Inflammatory macrophage treated with lipopolysaccharide for 4 hours (primary cell): ENCODE measurements around the gene DMGDH.
A peak's percentile ranks its signal among the peaks of the same experiment; 100 is the strongest.

Experiments used
- DNase-seq: peaks from one replicate; pipeline ENCODE4 v3.0.0-alpha.2; 2020

DMGDH gene

GRCh38 chr5:79069488-79070349 is at the start of gene DMGDH, which contains the start of gene BHMT2:
DMGDH (minus strand) TSS chr5:79069674; CDS start chr5:79069620, 54 bp downstream.
BHMT2 (plus strand) TSS chr5:79069767; CDS start chr5:79069783, 16 bp downstream.
- DNase-seq: no peak

DNA sequence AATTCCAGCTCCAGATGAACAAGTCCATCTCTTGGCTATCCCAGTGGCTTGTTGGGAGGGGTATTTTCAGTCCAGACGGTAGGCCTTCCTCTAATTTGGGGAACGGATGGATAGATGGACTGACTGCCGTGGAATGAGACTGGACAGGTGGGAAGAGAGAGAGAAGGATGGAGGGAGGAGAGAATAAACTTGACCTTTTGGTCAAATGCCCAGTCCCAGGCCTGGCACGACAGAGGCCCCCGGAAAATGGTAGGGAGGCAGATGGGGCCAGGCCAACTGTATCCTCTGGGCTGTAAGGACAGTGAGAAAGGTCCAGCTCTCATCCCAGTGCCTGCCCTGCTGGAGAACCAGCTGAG is 43.2 kb upstream of the DMGDH start:
- DNase-seq: no peak

DNA sequence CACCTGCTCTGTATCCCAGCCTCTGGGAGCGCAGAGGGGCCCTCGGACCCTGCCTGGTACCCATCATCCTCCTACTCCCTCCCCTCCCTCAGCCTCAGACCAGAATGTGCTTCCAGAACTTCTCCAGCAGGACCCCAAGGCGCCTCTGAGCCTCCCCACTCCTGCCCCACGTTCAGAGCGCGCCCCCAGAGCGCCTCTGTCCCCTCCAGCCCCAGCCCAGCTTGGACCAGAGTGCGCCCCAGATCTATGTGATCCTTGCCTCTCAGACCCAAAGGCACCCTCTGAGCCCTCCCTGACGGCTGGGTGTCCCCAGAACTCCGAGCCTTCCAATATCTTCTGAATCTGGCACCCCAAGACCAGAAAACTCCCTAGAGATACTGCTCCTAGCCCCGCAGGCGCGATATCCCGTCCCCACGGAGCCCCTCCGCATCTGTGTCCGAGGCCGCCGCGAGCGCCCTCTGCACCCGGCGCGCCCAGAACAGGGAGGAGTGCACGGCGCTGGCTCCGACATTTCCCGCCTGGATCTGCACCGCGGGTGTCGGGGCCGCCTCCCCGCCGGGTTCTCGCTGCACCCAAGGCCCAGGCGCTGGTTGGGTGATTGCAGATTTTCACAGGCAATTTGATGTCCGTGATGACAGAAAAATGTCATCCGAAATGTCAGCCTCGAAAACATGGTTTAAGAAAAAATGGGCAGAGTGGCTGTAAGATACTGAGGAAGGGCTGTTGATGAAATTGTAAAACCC is 42.7 kb upstream of the DMGDH start:
- DNase-seq: no peak

DNA sequence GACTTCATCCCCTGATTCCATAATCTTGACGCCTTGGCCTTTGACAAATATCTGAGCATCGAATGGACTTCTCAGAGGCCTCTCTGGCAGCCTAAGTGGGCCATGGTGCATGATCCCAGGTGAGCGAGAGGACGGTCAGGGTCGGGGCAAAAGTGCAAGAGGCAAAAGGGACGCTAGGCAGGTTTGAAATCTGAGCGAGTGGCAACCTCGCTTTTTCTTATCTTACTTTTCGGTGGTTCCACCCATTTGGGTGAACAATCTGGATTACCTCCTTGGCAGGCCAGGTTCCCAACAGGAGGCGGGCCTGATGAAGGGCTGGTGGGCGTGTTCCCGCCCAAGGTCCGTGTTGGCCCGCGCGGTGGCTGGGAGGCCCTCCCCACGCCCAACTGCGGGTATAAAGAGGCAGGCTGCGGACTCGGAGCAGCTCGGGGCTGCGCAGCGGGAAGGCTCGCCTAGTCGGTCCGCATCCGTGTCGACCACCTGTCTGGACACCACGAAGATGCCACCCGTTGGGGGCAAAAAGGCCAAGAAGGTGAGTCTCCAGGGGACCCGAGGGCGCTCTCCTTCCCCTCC is 42.0 kb upstream of the DMGDH start, which contains the start of gene BHMT:
Gene BHMT, plus strand, starts transcription at position 423 of the 573 bp plus-strand sequence. Its CDS starts 77 bp downstream, at position 500.
- no peak for DNase-seq

DNA sequence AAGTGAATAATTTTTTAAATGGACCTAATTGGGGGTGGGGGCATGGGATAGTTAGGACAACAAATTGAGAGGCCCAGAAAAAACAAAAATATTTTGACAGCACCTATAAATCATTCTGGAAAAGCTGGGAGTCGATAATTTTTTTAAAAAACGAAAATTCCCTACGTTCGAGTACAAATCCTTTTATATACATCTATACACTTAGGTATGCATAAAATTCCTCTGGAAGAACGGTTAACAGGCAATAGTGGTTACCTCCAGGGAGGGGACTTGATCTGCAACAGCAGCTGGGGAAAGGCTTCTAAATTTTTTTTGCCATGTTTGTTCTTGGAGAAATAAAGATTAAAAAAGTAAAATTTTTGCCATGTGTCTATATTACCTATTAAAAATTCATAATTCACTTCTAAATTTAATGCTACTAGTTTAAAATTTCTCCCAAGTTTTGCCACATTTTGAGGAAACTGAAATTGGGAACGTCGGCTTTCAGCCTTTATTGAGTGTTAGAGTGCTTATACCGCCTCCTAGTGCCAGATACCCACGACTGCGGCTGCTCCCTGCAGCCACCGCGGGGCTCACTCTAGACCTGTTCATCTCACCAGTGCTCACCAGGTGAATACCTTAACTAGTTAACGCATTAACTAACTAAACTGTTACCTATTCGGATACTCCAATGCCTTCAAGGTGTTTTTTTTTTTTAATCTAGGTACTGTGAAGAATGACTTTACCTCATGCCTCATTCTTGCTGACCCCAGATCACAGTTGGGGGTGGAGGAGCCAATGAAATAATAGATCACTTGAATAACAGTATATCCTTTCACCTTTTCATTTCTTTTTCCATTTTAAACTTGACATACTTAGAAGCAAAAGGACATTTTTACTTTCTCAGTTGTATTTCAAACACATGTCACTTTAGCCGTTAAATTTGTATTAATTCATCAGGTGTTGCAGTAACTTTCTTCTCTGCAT is 40.3 kb upstream of the DMGDH start:
- DNase-seq: peak; percentile 58

- no peak for DNase-seq
Observed at GRCh38 chr5:79108792-79109191, 39.3 kb upstream of the DMGDH start.

DNA sequence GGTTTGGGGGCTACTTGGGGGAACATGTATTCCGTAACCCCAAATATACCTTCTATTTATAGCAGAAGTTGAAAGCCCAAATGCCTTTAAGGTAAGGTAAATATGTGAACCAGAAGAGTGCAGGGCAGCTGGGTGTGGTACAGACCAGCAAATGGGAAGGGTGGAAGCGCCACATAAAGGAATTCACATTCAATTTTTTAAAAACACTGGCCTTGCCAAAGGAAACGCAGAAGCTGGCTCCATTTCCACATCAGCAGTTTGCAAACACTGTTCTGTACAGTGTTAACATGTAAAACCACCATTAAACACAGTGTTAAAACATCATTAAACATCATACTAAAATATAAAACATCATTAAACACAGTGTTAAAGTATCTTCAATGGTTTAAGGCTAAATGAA is 38.6 kb upstream of the DMGDH start:
- DNase-seq: no peak

- peak; percentile 91 for DNase-seq
Observed at GRCh38 chr5:79107020-79107796, 37.7 kb upstream of the DMGDH start.

DNA sequence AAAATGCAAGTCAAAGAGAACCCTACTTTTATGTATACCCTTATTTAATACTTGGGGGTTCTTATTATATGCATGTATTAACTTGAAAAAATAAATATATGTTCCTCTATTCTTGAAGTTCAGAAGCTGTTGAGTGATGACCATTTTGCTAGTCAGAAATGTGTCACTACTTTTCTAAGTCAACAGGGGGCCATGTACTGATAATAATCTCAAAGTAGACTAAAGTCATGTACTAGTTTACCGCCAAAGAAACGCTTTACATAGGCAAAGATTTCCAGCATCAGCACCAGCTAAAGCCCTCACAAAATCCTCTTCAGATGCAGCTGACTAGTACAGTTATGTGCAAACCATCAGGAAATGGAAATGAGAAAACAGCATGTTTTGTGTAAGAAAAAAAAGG is 36.4 kb upstream of the DMGDH start:
- no peak for DNase-seq

GRCh38 chr5:79093762-79094161 is 24.3 kb upstream of the DMGDH start:
- DNase-seq: no peak

GRCh38 chr5:79091064-79091463 is 21.6 kb upstream of the DMGDH start:
- no peak for DNase-seq

DNA sequence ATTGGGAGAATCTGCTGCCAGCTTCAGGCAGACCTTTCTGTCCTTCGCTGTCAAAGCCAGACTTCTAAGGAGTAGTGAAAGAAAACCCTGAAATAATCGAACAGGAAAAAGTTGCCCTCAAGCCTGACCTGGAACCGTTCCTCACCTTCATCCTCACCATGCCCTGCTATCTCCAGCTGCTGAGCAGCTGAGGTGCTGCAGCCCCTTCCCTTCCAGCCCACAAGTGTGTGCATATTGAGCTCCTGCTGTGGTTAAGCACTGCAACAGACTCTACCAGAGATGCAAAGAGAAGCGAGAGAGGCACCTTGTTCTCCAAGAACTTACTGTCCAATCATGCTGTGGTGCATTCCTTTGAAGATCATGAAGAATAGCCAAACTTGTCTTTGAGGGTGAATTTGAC is 19.0 kb upstream of the DMGDH start:
- DNase-seq: no peak

DNA sequence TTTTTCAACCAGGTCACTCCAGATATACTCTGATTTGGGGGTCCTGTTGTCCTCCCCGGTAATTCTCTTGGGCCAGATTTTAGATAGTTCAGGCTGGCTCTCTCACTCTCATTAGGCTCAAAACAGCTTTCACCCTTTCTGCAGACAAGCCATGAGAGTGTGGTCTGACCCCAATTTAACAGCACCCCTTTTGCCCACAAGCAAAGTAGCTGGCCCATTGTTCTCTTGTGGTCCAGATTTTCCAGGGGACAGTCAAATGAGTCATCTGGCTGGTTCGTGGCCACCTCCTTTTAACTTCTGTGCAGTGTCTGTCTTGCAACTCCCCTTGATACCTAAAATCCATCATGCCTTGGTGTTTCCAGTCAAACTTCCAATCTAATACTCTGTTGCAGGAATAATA is 16.6 kb upstream of the DMGDH start:
- no peak for DNase-seq

GRCh38 chr5:79081779-79082178 is 12.3 kb upstream of the DMGDH start:
- no peak for DNase-seq

GRCh38 chr5:79080804-79081203 is 11.3 kb upstream of the DMGDH start:
- no peak for DNase-seq

GRCh38 chr5:79077680-79078365 is 8.3 kb upstream of the DMGDH start:
- DNase-seq: no peak

DNA sequence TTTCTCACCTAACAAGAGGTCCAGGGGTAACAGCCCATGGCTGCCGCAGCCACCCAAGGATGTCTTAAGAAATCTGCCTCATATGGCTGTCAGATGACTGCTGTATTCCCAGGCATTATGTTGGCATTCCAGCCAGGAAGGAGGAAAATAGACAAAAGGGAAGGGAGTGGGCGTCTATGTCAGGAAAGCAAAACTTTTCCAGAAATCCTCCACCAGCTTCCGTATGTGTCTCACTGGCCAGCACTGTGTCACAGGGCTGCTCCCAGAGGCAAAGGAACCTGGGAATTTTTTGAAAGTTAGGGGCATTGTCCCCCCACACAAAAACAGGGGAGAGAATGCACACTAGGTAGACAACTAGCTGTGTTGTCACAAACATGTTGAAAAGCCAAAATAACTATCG is 7.3 kb upstream of the DMGDH start:
- DNase-seq: no peak

DNA sequence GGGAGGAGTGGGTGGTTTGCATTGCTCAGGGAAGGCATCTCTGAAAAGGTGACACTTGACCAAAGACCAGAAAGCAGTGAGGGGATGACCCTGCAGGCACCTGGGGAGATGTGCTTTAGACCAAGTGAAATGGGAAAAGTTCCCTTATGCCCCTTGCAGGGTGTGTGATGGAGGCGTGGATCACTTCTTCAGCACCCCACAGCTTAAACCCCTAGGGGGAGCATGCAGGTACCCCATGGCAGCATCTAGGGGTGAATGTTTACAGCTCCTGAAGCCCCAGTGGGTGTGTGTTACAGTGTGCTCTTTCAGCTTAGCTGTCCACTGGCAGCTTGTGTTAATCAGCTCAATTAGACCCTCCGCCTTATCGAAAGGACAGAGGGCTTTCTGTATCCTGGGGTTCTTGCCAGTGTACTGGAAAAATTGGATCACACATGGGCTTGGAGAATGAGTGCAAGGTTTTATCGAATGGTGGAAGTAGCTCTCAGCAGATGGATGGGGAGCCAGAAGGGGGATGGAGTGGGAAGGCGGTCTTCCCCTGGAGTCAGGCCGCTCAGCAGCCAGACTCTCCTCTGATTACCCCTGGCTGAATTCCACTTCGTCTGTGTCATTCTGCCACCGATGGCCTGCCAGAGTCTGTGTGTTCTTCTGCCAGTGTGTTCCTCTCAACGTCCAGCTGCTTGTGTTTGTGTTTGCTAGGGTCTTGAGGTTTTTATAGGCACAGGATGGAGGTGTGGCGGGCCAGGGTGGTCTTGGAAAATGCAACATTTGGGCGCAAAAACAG is 6.4 kb upstream of the DMGDH start:
- no peak for DNase-seq

DNA sequence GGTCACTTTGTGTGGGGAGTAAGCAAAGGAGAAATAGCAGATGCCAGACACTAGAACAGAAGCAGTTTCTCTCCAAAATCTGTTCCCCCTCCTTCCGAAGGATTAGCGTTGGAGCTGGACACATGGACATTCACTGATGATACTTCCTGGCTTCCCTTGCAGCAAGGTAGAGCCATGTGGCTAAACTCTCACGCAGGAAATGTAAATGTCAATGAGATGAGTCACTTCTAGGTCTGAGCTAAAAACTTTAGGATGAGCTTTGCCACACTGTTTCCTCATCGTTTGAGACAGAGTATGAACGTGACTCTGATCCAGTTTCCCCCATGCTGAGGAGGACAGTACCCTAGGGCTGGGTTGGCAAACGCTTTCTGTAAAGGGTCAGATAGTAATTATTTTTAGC is 5.2 kb upstream of the DMGDH start:
- DNase-seq: no peak

DNA sequence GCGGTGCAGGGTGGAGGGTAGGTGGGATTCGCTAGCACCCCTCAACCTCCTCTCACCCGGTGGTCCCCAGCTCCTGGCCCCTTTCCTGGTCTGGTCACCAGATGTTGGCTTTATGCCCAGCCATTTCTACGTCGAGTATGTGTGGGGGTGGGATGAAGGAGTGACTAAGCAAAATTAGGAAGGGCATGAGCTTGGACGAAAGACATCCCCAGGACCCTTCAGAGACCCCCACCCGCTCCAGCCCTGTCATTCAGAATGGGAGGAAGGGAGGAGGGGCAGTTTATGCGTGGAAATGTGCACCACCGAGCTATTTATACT is 835 bp upstream of the DMGDH start:
- no peak for DNase-seq
